NCI-H748 treated with DMSO at 0.1 percent for 48 hours (cell line): ENCODE data around the gene RABGGTA.

Experiments
- DNase-seq: peaks from one replicate; lab custom pipeline; 2025; lab: John Stamatoyannopoulos, UW

RABGGTA gene

GRCh38 chr14:24279301-24280186 is 8.1 kb upstream of the RABGGTA start:
- DNase-seq, result no peak

DNA sequence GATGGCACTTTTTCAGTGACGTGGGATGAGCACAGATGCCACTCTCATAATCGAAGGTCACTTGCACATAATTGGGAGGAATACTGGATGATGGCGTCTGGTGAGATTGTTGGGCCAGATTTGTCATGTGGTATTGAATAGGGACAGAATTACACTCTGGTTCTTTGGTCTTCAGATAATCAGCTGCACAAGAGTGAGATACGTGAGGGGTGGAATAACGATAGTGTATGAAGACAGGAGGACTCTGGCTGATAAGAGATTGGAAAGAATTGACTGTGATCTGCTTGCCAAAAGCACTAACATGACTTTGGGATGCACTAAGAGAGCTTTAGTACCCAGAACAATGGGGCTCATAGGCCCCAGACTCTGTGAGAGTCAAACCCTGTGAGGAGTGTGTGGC is 7.0 kb upstream of the RABGGTA start:
- no peak for DNase-seq

DNA sequence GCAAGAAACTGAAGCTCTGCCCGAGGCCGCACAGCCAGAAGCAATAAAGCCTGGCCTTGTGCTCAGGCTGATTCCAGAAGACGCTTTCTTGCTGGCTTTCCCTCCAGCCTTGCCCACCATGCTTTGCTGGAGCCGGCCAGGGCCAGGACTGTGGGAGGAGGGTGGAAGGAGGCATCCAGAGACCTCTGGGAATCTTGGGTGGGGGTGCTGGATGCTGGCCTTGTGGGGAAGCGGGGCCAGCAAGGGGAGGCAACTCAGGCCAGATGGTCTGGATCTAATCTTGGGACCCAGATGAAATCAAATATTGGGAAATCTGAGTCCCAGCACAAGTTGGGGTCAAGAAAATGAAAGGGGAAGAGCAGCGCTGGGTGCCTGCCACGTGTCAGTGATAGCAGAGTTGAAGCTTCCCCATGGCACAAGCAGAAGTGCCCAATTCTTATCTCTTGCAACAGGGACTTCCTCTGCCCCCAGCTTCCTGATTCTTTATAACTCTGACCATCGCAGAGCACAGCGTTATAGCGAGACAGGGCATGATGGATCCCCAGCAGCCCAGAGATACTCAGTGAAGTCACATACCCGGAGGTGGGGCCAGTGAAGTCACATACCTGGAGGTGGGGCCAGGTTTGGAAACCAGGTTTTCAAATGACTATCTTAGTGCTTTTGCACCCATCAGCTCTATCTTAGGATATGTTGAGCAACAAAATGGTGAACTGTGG is 6.4 kb upstream of the RABGGTA start:
- DNase-seq, result no peak

DNA sequence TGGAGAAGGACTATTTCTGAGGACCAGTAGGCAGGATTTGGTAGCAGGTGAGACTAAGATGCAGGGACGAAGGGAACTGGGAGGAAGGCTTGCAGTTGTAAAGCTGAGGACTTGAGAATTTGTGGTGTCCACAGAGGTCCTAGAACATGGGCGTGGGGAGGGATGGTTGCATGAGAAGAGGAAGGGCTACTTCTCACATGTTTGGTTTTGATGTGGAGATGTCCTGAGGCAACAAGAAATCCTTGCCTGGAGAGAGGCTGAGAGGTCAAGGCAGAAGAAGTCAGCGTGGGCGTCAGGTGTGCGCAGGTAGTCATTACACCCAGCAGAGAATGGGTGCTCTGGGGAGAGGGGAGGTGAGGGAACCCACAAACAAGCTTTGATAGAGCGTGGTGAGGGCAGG is 5.7 kb upstream of the RABGGTA start:
- no peak for DNase-seq

DNA sequence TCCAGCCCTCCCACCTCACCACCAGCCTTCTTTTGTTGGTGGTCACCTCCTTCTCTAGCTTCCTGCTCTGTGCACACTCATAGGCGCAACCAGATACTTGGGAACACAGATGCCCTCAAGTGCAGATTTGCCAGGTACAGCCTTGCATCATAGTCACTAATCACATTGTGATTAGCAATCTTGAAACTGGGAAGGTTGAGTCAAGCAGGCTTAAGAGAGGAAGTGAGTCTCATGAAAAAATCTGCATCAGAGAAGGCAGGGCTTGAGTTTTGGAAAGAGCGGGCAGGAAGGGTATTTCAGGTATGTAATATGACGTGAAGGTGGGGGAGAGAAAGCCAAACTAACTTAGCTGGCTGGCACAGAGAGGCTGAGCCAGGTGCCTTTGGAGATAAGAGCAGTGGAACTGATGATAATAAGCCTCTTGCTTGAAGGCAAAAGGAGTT is 2.7 kb upstream of the RABGGTA start:
- no peak for DNase-seq

DNA sequence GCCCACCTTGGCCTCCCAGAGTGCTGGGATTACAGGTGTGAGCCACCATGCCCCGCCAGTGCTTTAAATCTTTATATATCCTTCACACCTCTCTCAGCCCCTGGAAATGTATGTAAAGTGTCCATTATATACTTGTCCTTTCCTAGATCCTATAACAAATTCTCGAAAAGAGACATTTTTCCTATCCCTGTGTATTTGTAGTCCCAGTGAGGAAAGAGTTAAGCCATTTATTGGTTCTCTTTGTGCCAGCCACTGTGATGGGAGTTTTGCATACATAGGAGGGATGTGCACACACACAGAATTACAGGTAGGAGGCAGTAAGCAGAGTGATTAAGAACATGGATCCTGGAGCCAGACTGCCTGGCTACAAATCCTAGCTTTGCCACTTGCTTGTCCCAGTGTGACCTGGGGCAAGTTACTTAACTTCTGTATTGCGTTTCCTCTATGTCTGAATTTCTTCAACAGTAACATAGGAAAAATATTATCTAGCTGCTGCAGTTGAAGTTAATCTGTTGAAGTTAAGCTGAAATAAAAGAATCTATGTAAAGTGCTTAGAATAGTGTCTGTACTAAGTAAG is 2.1 kb upstream of the RABGGTA start:
- DNase-seq, result no peak

- DNase-seq, result no peak
Observed at GRCh38 chr14:24272467-24272866, 1.1 kb upstream of the RABGGTA start.

DNA sequence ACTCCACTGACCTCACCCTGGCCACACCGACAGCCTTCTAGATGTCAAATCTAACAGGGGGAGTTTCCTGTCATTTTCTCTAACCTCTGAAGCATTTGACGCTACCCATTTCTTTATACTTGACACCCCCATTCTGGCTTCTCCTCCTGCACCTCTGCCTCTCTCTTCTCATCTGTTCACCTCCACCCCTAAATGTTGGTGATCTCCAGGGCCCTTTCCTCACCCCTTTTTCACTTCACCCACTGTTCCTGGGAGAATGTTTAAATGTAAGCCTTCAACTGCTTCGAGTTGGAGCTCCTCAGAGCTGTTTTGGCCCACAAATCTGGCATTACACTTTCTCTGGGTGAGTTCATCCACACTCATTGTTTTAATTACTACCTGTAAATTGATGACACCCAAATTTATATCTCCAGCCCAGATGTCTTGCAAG is 452 bp upstream of the RABGGTA start:
- no peak for DNase-seq

GRCh38 chr14:24270537-24271133 is 762 bp downstream of the RABGGTA start:
- no peak for DNase-seq

DNA sequence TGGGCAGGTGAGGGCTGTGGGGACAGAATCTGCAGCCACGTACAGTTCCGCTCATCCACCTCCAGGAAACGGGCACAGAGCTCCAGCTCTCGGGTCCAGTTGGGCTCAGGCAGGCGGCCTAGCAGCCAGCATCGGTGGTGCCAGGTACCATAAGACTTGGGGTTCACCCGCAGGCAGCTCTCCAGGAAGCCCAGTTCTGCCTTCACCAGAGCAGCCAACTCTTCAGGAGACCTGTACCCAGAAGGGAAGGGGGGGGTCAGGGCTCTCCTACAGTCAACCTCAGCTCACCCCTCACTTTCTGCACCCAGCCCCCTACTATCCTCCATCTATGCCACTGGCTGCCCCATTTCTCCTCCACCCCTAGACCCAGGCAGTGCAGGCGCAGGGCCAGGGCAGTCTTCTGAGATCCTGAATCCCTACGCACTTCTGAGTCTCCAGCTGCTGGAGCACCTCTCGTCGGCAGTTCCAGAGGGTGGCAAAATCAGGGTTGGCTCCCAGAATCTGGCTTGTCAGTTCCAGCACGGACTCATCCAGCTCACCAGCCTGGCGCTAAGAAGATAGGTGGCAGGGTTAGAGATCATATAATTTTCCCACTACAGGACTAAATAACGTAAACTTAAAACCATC is 1.4 kb downstream of the RABGGTA start:
- DNase-seq, result no peak

GRCh38 chr14:24269368-24269767 is 2.0 kb downstream of the RABGGTA start:
- DNase-seq, result no peak

GRCh38 chr14:24268225-24268624 is 3.2 kb downstream of the RABGGTA start:
- no peak for DNase-seq

DNA sequence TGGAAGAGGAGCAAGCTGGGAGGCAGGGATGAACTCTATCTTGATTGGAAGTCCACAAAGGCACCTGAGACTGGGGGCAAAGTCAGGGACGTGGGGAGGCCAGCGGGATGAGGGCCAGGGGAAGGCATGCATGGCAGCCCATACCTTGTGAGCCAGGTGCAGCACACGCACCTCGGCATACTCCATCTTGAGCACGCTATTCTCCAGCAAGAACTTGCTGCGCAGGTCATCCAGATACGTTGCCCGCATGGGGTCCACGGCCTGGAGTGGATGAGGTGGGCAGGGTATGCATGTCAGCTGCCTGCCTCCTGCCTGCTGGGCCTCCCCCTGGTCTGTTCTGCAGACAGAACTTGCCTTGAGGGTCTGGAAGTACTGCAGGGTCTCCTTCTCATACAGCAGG is 3.9 kb downstream of the RABGGTA start:
- no peak for DNase-seq

DNA sequence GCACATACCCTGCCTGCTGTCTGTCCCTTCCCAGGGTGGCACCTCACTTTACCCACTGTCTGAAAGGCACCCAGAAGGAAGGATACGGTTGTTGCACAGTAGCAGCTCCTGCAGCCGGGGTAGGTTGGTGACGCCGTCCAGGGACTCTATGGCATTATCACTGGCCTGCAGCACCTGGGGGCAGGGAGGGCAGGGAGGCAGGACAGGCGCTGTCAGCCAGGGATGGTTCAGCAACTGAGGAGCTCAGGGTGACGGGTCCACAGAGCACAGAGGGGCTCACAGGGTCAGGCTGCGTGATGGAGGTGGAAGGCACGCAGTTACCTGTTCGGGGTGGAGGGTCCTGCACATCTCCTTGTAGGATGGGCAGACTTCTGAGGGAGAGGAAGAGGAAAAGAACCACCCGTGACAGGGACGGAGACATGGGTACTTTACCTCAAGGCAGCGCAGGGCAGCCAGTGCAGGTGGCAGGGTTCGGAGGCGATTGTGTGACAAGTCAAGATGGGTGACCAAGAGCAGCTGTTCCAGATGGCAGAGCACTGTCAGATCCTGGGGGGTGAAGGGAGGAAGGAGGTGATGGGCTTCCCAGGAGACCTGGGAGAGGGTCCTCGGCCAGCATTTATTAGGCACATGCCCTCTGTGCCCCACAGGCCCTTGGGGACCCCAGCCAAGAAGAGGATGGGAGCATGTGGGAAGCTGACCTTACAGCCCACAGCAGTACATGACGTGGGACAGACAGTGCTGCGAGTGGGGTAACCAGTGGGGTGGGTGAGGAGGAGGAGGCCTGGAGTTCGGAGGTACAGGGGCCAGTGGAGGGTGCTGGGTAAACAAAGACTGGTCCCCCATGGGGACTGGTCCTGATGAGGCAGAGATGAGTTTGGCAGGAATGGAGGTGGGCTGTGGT is 4.8 kb downstream of the RABGGTA start:
- no peak for DNase-seq

DNA sequence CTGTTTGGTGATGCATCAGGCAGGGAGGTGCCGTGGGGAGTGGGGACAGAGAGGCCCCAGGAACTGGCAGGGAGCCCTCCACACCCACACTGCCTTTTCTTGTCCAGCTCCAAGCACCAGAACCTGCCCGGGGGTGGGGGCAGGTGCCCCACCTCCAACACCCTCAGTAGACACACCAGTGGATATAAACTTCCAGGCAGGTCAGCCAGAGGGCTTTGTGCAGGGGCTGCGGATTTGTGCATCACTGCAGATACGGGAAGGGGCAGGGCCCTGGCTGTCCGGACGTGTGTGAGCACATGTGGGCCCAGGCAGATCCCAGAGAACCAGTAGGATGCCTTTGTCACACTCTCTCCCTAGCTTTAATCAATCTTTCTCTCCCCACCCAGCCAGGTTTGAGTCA is 7.1 kb downstream of the RABGGTA start:
- no peak for DNase-seq

GRCh38 chr14:24263848-24264247 is 7.5 kb downstream of the RABGGTA start:
- DNase-seq, result no peak

- no peak for DNase-seq
Observed at GRCh38 chr14:24262821-24263733, 8.3 kb downstream of the RABGGTA start, which contains the start of gene TGM1. TSS of gene TGM1 (minus strand) at chr14:24263177. CDS start at chr14:24262352, 825 bp downstream.

GRCh38 chr14:24261969-24262327 is 9.4 kb downstream of the RABGGTA start:
- DNase-seq, result no peak

GRCh38 chr14:24261256-24261968 is 10.0 kb downstream of the RABGGTA start:
- no peak for DNase-seq
